Hepatocyte (in vitro differentiated cells): ENCODE data around the gene TBC1D1. TPM values are rescaled to one million over a fixed set of nuclear protein-coding genes. Genes with fewer than 3 reads are reported as not detected.
"Not testable (repeated sequence)": the region's sequence is repeated elsewhere in the genome, so short reads cannot be mapped to it uniquely, and the experiment has no call there.

ENCODE experiments used
- DNase-seq: peaks from one replicate; pipeline ENCODE4 v3.0.0-alpha.2; 2016; ENCODE audit warnings: low spot score
- H2AFZ ChIP-seq: fragments of 200-600 bp; sonication (generic); 2 replicates; pipeline ENCODE4 v1.6.0; 2016; ENCODE audit warnings: antibody characterized with exemption, mild to moderate bottlenecking
- H3K27ac ChIP-seq: fragments of 200-600 bp; sonication (generic); 2 replicates; pipeline ENCODE4 v1.5.1; 2016; ENCODE audit warnings: mild to moderate bottlenecking
- H3K27me3 ChIP-seq: fragments of 200-600 bp; sonication (generic); 2 replicates; pipeline ENCODE4 v1.6.1; 2016
- H3K36me3 ChIP-seq: fragments of 200-600 bp; sonication (generic); replicated peaks from 2 replicates; pipeline ENCODE4 v1.5.1; 2016; ENCODE audit warnings: low read depth; ENCODE audit not compliant: insufficient read depth
- H3K4me1 ChIP-seq: fragments of 200-600 bp; sonication (generic); 2 replicates; pipeline ENCODE4 v1.5.1; 2016; ENCODE audit warnings: mild to moderate bottlenecking, moderate library complexity; ENCODE audit not compliant: insufficient read depth
- H3K4me2 ChIP-seq: fragments of 200-600 bp; sonication (generic); 2 replicates; pipeline ENCODE4 v1.6.0; 2016
- H3K4me3 ChIP-seq: fragments of 200-600 bp; sonication (generic); 2 replicates; pipeline ENCODE4 v1.5.1; 2016; ENCODE audit warnings: mild to moderate bottlenecking
- H3K79me2 ChIP-seq: fragments of 200-600 bp; sonication (generic); 2 replicates; pipeline ENCODE4 v1.6.0; 2017; ENCODE audit warnings: mild to moderate bottlenecking
- H3K9me2 ChIP-seq: fragments of 200-600 bp; sonication (generic); replicated peaks from 2 replicates; pipeline ENCODE4 v1.6.0; 2017; ENCODE audit warnings: mild to moderate bottlenecking; ENCODE audit not compliant: insufficient read depth
- H3K9me3 ChIP-seq: fragments of 200-600 bp; sonication (generic); 2 replicates; pipeline ENCODE4 v1.5.1; 2016; ENCODE audit warnings: low read depth, mild to moderate bottlenecking
- H4K20me1 ChIP-seq: fragments of 200-600 bp; sonication (generic); 2 replicates; pipeline ENCODE4 v1.6.0; 2016; ENCODE audit warnings: mild to moderate bottlenecking; ENCODE audit not compliant: insufficient read depth, poor library complexity, severe bottlenecking
- CTCF ChIP-seq: fragments of 200-600 bp; sonication (generic); IDR thresholded peaks from 2 replicates; pipeline ENCODE4 v1.5.1; 2016; ENCODE audit warnings: antibody characterized with exemption, mild to moderate bottlenecking; ENCODE audit not compliant: poor library complexity
- EZH2 ChIP-seq: fragments of 200-600 bp; sonication (generic); IDR thresholded peaks from 2 replicates; pipeline ENCODE4 v1.6.1; 2016; ENCODE audit warnings: antibody characterized with exemption, mild to moderate bottlenecking, borderline replicate concordance
- EZH2phosphoT487 ChIP-seq: fragments of 200-600 bp; sonication (generic); IDR thresholded peaks from one replicate; pipeline ENCODE4 v1.6.1; 2018; ENCODE audit warnings: antibody characterized with exemption, mild to moderate bottlenecking, low read depth, moderate library complexity; ENCODE audit not compliant: unreplicated experiment, severe bottlenecking
- WGBS: methylation state at CpG from one replicate; pipeline ENCODE4 v1.1.6; 2016; ENCODE audit warnings: low lambda C conversion rate; ENCODE audit errors: missing lambda C conversion rate; 5-methylcytosine and 5-hydroxymethylcytosine counted together
- polyA plus RNA-seq: library from polyadenylated mRNA; unstranded; fragments of >200 nt; fragmentation: Nextera tagmentation; extraction: Ambion mirVana; gene quantifications from 2 replicates; pipeline ENCODE4 v1.2.1, GENCODE V29; 2016
- total RNA-seq: library from RNA; depleted of rRNA; stranded (reverse); fragments of >200 nt; gene quantifications from 2 replicates; pipeline ENCODE4 v1.2.3, GENCODE V29; 2014

TBC1D1 gene
- total and polyA plus RNA-seq, 2 experiments from 2014 or later, result 45.6 to 117 TPM

GRCh38 chr4:37914539-37914938 lies 23.7 kb downstream of the TBC1D1 start:
- Histone ChIP-seq H3K4me1 (no peaks in the 10 kb centered on the region), H3K27ac (no peak overlapping the region), H2AFZ (no peak overlapping the region), H3K9me3 (no peaks in the 10 kb centered on the region), H3K4me2 (no peak overlapping the region), H4K20me1 (no peaks in the 10 kb centered on the region), H3K4me3 (no peak overlapping the region), H3K9me2 (no peaks in the 10 kb centered on the region), H3K27me3 (no peaks in the 10 kb centered on the region), H3K36me3 (no peaks in the 10 kb centered on the region), H3K79me2 (no peaks in the 10 kb centered on the region)
- DNase-seq, result no peak
- no peak for TF ChIP-seq EZH2phosphoT487
- TF ChIP-seq EZH2, result no peak
- no peak for TF ChIP-seq CTCF
- WGBS, result 85% methylated on average over 3 of the region's 3 CpGs

- no peaks in the 10 kb centered on the region for H3K36me3 ChIP-seq
- no peak for DNase-seq
- H3K4me3 ChIP-seq, result no peak overlapping the region
- no peaks in the 10 kb centered on the region for H3K4me1 ChIP-seq
- no peaks in the 10 kb centered on the region for H3K79me2 ChIP-seq
- H3K27me3 ChIP-seq, result no peaks in the 10 kb centered on the region
- TF ChIP-seq EZH2phosphoT487 (no peak), EZH2 (no peak), CTCF (no peak)
- no peak overlapping the region for H2AFZ ChIP-seq
- H3K9me2 ChIP-seq, result no peaks in the 10 kb centered on the region
- 97% methylated on average over 7 of the region's 7 CpGs for WGBS
- H3K27ac ChIP-seq, result no peak overlapping the region
- no peak overlapping the region for H3K4me2 ChIP-seq
- H4K20me1 ChIP-seq, result no peaks in the 10 kb centered on the region
- no peaks in the 10 kb centered on the region for H3K9me3 ChIP-seq
Observed at GRCh38 chr4:37917388-37917787, 26.5 kb downstream of the TBC1D1 start.

GRCh38 chr4:37918653-37919052 lies 27.8 kb downstream of the TBC1D1 start:
- Histone ChIP-seq H3K4me1 (no peaks in the 10 kb centered on the region), H3K79me2 (no peaks in the 10 kb centered on the region), H3K4me2 (no peak overlapping the region), H4K20me1 (no peaks in the 10 kb centered on the region), H3K9me2 (no peaks in the 10 kb centered on the region), H2AFZ (no peak overlapping the region), H3K36me3 (no peaks in the 10 kb centered on the region), H3K4me3 (no peak overlapping the region), H3K27ac (no peak overlapping the region), H3K27me3 (no peaks in the 10 kb centered on the region), H3K9me3 (no peaks in the 10 kb centered on the region)
- TF ChIP-seq EZH2phosphoT487, result no peak
- TF ChIP-seq EZH2, result no peak
- TF ChIP-seq CTCF, result no peak
- 90% methylated on average over 3 of the region's 3 CpGs for WGBS
- DNase-seq, result no peak

- WGBS, result 76% methylated on average over 4 of the region's 4 CpGs
- no peaks in the 10 kb centered on the region for H3K9me2 ChIP-seq
- no peak overlapping the region for H3K4me3 ChIP-seq
- no peak overlapping the region for H2AFZ ChIP-seq
- TF ChIP-seq CTCF, result no peak
- no peak for TF ChIP-seq EZH2phosphoT487
- H4K20me1 ChIP-seq, result no peaks in the 10 kb centered on the region
- no peaks in the 10 kb centered on the region for H3K4me1 ChIP-seq
- H3K27me3 ChIP-seq, result no peaks in the 10 kb centered on the region
- H3K79me2 ChIP-seq, result no peaks in the 10 kb centered on the region
- no peaks in the 10 kb centered on the region for H3K36me3 ChIP-seq
- no peaks in the 10 kb centered on the region for H3K9me3 ChIP-seq
- no peak overlapping the region for H3K4me2 ChIP-seq
- no peak overlapping the region for H3K27ac ChIP-seq
- DNase-seq, result no peak
Observed at GRCh38 chr4:37922328-37922727, 31.4 kb downstream of the TBC1D1 start.

- H3K4me2 ChIP-seq, H3K36me3 ChIP-seq, H3K9me3 ChIP-seq, H3K79me2 ChIP-seq, H3K27ac ChIP-seq, H3K4me3 ChIP-seq, H4K20me1 ChIP-seq, DNase-seq, H3K9me2 ChIP-seq, H3K4me1 ChIP-seq, H3K27me3 ChIP-seq, H2AFZ ChIP-seq: not testable (repeated sequence)
Observed at GRCh38 chr4:37923089-37923488, 32.2 kb downstream of the TBC1D1 start.
